ENCODE data around the gene NET1. TPM values are rescaled to one million over a fixed set of nuclear protein-coding genes. Genes with fewer than 3 reads are reported as not detected.
A peak's percentile ranks its signal among the peaks of the same experiment; 100 is the strongest.

The NET1 gene
- total RNA-seq (10 to 100 TPM; 12.7 to 29.5 (median 15.8) TPM), polyA plus RNA-seq (1 to 10 TPM; 5.6 to 7.0 TPM)
- long read RNA-seq, donor 1, transcript NET1-201 (12 exons, 3,402 nt): major isoform, 9 of 24 reads
- long read RNA-seq, donor 1, transcript NET1-202 (10 exons, 3,253 nt): minor isoform, 7 of 24 reads
- long read RNA-seq, donor 1, partial matches to known transcripts: 6 of 24 reads
- long read RNA-seq, donor 1, other reads (novel, unspliced or antisense): 2 of 24 reads
- long read RNA-seq, donor 2, transcript NET1-202 (10 exons, 3,253 nt): minor isoform, 10 of 48 reads
- long read RNA-seq, donor 2, transcript NET1-201 (12 exons, 3,402 nt): major isoform, 35 of 48 reads
- long read RNA-seq, donor 2, partial matches to known transcripts: 1 of 48 reads
- long read RNA-seq, donor 2, other reads (novel, unspliced or antisense): 2 of 48 reads
- long read RNA-seq, donor 3, transcript NET1-201 (12 exons, 3,402 nt): major isoform, 9 of 15 reads
- long read RNA-seq, donor 3, partial matches to known transcripts: 2 of 15 reads
- long read RNA-seq, donor 3, other reads (novel, unspliced or antisense): 2 of 15 reads

- Histone ChIP-seq H3K36me3 (no peaks in the 10 kb centered on the region), H3K27ac (peak within 1 kb of the TSS in 10 of 12 donors; percentile 7 to 84 (median 50)), H3K4me1 (peaks cover 0 to 14% (median 0%) of the 10 kb centered on the region in 12 donors), H3K9me3 (peaks cover 0 to 3% (median 0%) of the 10 kb centered on the region in 12 donors), H3K4me3 (peak within 1 kb of the TSS; percentile 40 to 92 (median 78)), H3K27me3 (peaks cover 0 to 8% (median 0%) of the 10 kb centered on the region in 9 donors)
- peak; percentile 86 to 91 (median 90) for DNase-seq
- ATAC-seq: peak; percentile 97 to 99 (median 99)
- 1 to 2% (median 1%) methylated on average over 26 to 48 of the region's 48 CpGs for WGBS, 4 donors
- intact Hi-C loops (cut with DNase I): loop anchor here in 1 of 10 donors (10.0 kb wide), 1 partner anchor 588 kb away; the partner anchor contains the start of gene AKR1E2
- TF ChIP-seq, protein P1, sequence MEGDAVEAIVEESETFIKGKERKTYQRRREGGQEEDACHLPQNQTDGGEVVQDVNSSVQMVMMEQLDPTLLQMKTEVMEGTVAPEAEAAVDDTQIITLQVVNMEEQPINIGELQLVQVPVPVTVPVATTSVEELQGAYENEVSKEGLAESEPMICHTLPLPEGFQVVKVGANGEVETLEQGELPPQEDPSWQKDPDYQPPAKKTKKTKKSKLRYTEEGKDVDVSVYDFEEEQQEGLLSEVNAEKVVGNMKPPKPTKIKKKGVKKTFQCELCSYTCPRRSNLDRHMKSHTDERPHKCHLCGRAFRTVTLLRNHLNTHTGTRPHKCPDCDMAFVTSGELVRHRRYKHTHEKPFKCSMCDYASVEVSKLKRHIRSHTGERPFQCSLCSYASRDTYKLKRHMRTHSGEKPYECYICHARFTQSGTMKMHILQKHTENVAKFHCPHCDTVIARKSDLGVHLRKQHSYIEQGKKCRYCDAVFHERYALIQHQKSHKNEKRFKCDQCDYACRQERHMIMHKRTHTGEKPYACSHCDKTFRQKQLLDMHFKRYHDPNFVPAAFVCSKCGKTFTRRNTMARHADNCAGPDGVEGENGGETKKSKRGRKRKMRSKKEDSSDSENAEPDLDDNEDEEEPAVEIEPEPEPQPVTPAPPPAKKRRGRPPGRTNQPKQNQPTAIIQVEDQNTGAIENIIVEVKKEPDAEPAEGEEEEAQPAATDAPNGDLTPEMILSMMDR (IDR thresholded peaks at IDR 0.05): no peak
- no peak for TF ChIP-seq POLR2A (IDR thresholded peaks at IDR 0.05)
Observed at GRCh38 chr10:5412277-5412941, at the start of gene NET1. NET1 (plus strand) TSS chr10:5412557; CDS start chr10:5412693, 136 bp downstream.

GRCh38 chr10:5362873-5363272 lies 49.5 kb upstream of the NET1 start:
- DNase-seq (no peak), ATAC-seq (no peak)
- TF ChIP-seq, protein P1 (IDR thresholded peaks at IDR 0.05): no peak
- no peak for TF ChIP-seq POLR2A (IDR thresholded peaks at IDR 0.05)
- no peak overlapping the region for H3K27ac ChIP-seq
- H3K27me3 ChIP-seq: peaks cover 0 to 51% (median 6%) of the 10 kb centered on the region in 9 donors
- H3K9me3 ChIP-seq: peaks cover 0 to 3% (median 0%) of the 10 kb centered on the region in 12 donors
- intact Hi-C loops (cut with DNase I): no loop called here
- H3K4me3 ChIP-seq: no peak overlapping the region
- no peaks in the 10 kb centered on the region for H3K4me1 ChIP-seq
- no peaks in the 10 kb centered on the region for H3K36me3 ChIP-seq

DNA sequence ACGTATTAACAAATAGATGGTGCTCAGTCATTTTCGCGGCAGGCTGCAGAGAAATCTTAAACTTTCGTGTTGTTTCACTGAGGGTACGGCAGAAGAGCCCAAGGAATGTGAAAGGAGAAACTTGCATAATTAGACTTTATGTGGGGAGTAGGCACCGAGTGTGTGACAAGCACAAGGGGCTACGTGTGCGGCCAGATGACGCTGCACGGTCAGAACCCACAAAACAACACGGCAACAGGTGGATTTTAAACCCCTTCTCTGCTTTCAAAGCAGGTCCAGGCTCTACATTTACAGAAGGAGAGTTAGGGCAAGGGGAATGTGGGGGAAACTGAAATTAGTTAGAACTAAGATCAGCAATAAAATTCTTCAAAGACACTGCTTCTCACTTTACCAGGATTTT lies 48.0 kb upstream of the NET1 start:
- peaks cover 0 to 51% (median 6%) of the 10 kb centered on the region in 9 donors for H3K27me3 ChIP-seq
- WGBS, 4 donors: 89 to 90% (median 89%) methylated on average over 11 of the region's 11 CpGs
- ATAC-seq: no peak

More for the DNA sequence above, 48.0 kb upstream of the NET1 start:
- no peaks in the 10 kb centered on the region for H3K9me3 ChIP-seq
- no peak for TF ChIP-seq POLR2A (IDR thresholded peaks at IDR 0.05)
- TF ChIP-seq, protein P1 (IDR thresholded peaks at IDR 0.05): no peak
- H3K4me1 ChIP-seq: no peaks in the 10 kb centered on the region
- intact Hi-C loops (cut with DNase I): no loop called here
- no peaks in the 10 kb centered on the region for H3K36me3 ChIP-seq
- H3K4me3 ChIP-seq: no peak overlapping the region
- no peak for DNase-seq
- no peak overlapping the region for H3K27ac ChIP-seq

Data from heart left ventricle (tissue), 16 donors.